GM13977 (cell line): ENCODE data around the gene PALS1.

Source experiments
- DNase-seq: peaks from one replicate; pipeline ENCODE4 v3.0.0; 2012; ENCODE audit warnings: low spot score
- CTCF ChIP-seq: IDR thresholded peaks from 2 replicates; pipeline ENCODE4 v1.5.1; 2012; ENCODE audit warnings: mild to moderate bottlenecking, control low read depth; ENCODE audit not compliant: insufficient read depth; ENCODE audit errors: extremely low read depth, missing control alignments
- in situ Hi-C: fragments of 300-500 bp; cut with MboI; formaldehyde crosslinking; loops from one replicate; pipeline ENCODE4 v1.12.0; 2022; ENCODE audit warnings: low sequenced_read_pairs, low pct_unique_long_range_greater_than_20kb, mixed read lengths, inconsistent platforms; ENCODE audit not compliant: unreplicated experiment

The PALS1 gene

GRCh38 chr14:67241411-67242167 is at the start of gene PALS1:
PALS1 (plus strand) TSS chr14:67241435; CDS start chr14:67279171, 37,736 bp downstream.
- peak; percentile 40 for DNase-seq
- TF ChIP-seq CTCF, result no peak
- in situ Hi-C loops, result no loop called here

GRCh38 chr14:67191768-67192290 is 49.4 kb upstream of the PALS1 start:
- TF ChIP-seq CTCF, result no peak
- no peak for DNase-seq
- in situ Hi-C loops, result no loop called here

- DNase-seq, result no peak
- in situ Hi-C loops, result no loop called here
- no peak for TF ChIP-seq CTCF
Observed at GRCh38 chr14:67192366-67192765, 48.9 kb upstream of the PALS1 start.

GRCh38 chr14:67195279-67195678 is 46.0 kb upstream of the PALS1 start:
- in situ Hi-C loops, result no loop called here
- DNase-seq, result no peak
- no peak for TF ChIP-seq CTCF

GRCh38 chr14:67199016-67199415 is 42.2 kb upstream of the PALS1 start:
- in situ Hi-C loops, result no loop called here
- TF ChIP-seq CTCF, result no peak
- no peak for DNase-seq

- no peak for DNase-seq
- in situ Hi-C loops, result no loop called here
- no peak for TF ChIP-seq CTCF
Observed at GRCh38 chr14:67207810-67208209, 33.4 kb upstream of the PALS1 start.
